ENCODE measurements around the gene CCDC85B.

Gene CCDC85B

DNA sequence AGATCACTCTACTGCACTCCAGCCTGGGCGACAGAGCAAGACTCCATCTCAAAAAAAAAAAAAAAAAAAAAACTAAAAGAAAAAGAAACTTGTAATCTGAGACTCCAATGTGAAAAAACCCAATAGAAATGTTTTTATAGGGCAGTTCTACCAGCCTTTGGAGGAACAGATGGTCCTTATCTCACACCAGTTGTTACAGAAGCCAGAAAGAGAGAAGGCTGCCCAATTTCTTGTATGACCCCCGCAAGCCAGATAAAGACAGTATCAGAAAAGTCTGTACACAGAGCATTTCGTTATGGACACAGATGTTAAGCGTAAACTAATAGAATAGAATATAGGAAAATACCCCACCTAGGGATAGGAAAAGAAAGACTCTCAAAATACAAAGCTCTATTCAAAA, 43.5 kb downstream of the CCDC85B start:
- DNase-seq (ENCODE audit: low read depth in 2 of 2) = no peak

DNA sequence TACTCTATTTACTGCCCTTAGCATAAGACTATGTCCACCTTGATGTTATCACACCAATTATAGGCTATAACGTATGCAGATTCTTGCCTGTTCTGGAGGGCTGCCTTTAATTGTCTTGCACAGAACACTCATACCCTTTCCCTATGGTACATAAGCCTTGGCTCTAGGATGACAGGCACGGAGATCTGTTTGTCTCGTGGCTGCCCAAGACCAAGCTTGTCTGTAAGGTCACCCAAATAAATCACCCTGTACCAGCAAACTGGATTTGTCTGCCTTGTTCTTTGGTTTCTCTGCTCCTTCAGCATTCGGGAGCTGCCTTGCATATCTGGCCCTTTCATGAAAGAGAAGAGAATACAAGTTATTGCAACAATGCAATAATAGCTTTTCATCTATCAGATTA, 47.3 kb downstream of the CCDC85B start:
- no peak for DNase-seq (ENCODE audit: low read depth in 2 of 2)

All from stimulated activated CD8-positive, alpha-beta memory T cell treated with anti-CD3 and anti-CD28 coated beads, Interleukin-15, amount 100 ng/mL, for 4 hours (primary cell).